Stimulated activated memory B cell treated with anti-CD40 and anti-IgM and Interleukin-4, amounts not matched to agents 10 μg/mL and 1 μg/mL and 100 μg/mL, for 72 hours (primary cell): Measurements from ENCODE around the gene ATAD3B.

Source experiments
- ATAC-seq: fragments of 150-1000 bp; cut with Tn5 transposase; 2 replicates; pipeline ENCODE4 v1.10.0; 2021
- H3K27ac Mint-ChIP-seq: one replicate; pipeline ENCODE4 v1.8.0; 2022; ENCODE audit warnings: mild to moderate bottlenecking, mixed read lengths
- H3K27me3 Mint-ChIP-seq: one replicate; pipeline ENCODE4 v1.8.0; 2022; ENCODE audit warnings: mixed read lengths
- H3K36me3 Mint-ChIP-seq: one replicate; pipeline ENCODE4 v1.8.0; 2022; ENCODE audit warnings: mixed read lengths
- H3K4me1 Mint-ChIP-seq: one replicate; pipeline ENCODE4 v1.8.0; 2022; ENCODE audit warnings: mixed read lengths
- H3K4me3 Mint-ChIP-seq: one replicate; pipeline ENCODE4 v1.8.0; 2022; ENCODE audit warnings: mild to moderate bottlenecking, moderate library complexity, mixed read lengths
- H3K9me3 Mint-ChIP-seq: one replicate; pipeline ENCODE4 v1.8.0; 2022; ENCODE audit warnings: mixed read lengths

ATAD3B gene

DNA sequence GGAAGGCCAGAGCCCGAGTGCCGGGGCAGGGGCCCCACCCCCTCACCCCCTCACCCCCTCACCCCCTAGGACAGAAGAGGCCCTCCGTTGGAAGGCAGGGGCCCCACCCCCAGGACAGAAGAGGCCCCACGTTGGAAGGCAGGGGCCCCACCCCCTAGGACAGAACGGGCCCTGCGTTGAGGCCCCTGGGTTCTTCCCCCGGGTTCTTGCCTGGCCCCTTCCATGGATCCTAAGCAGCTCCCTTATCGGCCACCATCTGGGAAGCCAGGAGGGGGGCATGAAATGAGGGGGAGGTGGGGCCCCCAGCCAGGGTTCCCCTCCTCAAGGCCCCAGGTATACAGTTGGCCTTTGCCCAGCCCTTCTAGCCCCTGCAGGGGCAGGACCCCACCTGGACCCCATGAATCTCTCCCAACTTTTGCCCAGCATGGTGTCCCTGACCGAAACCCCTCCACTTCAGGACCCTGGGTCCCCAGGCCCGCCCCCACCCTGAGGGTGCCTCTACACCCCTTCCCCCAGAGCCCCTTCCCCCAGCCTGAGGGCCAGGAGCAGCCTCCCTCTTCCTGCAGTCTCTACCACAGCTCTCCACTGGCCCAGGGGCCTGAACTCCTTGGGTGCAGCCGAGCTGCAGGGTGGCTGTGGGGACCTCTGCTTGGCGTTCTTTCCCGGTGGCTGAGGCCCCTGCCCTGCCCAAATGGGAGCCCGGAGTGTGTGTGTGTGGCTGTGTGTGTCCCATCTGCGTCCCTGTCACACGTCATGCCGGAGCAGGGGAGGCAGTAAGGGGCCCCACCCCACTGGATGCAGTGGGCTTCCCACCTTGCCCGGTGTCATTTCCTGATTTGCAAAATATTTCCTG lies 40.3 kb upstream of the ATAD3B start:
- Mint-ChIP-seq H3K4me3 (no peak overlapping the region), H3K9me3 (no peaks in the 10 kb centered on the region), H3K4me1 (peaks cover 20% of the 10 kb centered on the region), H3K27ac (no peak overlapping the region), H3K27me3 (peaks cover 83% of the 10 kb centered on the region), H3K36me3 (no peaks in the 10 kb centered on the region)
- ATAC-seq: no peak

DNA sequence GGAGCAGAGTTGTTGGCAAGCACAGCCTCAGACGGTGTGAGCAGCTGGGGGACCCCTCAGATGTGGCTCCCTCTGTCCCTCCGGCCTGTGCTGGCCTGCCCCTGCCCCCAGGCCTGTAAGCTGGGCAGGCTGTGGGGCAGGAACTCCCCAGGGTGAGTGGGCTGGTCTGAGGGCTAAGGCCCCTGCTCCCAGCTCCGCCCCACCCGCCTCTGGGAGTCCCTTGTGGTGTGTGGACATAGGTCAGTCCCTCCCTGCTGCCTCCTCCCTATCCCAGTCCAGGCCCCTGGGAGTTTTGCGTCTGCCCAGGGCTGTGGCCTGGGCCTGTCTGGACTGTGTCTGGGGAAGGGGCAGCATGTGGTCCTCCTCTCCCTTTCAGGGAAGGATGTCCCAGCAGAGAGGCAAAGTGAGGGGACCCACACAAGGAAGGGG lies 39.7 kb upstream of the ATAD3B start:
- no peaks in the 10 kb centered on the region for H3K36me3 Mint-ChIP-seq
- H3K4me1 Mint-ChIP-seq: peaks cover 20% of the 10 kb centered on the region
- no peak overlapping the region for H3K27ac Mint-ChIP-seq
- H3K9me3 Mint-ChIP-seq: no peaks in the 10 kb centered on the region
- no peak overlapping the region for H3K4me3 Mint-ChIP-seq
- ATAC-seq: no peak
- peaks cover 83% of the 10 kb centered on the region for H3K27me3 Mint-ChIP-seq

DNA sequence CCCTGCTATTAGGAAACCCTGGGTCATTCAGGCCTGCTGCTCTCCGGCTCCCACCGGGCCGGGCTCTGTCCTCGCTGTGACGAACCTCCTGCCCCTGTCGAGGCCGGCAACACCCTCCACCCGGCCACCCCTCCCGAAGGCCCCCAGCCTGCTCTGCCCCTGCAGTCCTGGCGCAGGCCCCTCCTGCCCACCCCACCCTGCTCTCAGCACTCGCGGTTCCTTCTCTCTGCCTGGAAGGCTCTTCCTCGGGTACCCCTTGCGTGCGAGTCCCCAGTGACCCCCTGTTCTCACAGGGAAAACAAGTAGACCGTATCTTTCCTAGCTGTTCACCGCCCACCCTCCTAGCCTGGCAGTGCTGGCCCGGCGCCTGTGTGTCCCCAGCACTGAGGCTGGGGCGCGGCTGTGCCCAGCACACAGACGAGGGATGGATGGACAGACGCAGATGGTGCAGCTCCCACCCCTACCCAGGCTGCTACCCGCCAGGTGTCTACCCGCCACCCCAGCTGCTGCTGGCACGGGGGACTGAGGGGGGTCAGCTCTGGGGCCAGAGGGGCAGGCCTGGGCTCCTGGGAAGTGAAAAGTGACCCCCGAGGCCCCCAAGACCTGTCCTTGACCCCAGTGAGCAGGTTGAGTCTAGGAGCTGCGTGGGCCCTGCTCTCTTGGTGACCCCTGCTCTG lies 39.2 kb upstream of the ATAD3B start:
- Mint-ChIP-seq H3K36me3 (no peaks in the 10 kb centered on the region), H3K4me3 (no peak overlapping the region), H3K27me3 (peaks cover 81% of the 10 kb centered on the region), H3K27ac (no peak overlapping the region), H3K9me3 (no peaks in the 10 kb centered on the region), H3K4me1 (peaks cover 20% of the 10 kb centered on the region)
- ATAC-seq: no peak

DNA sequence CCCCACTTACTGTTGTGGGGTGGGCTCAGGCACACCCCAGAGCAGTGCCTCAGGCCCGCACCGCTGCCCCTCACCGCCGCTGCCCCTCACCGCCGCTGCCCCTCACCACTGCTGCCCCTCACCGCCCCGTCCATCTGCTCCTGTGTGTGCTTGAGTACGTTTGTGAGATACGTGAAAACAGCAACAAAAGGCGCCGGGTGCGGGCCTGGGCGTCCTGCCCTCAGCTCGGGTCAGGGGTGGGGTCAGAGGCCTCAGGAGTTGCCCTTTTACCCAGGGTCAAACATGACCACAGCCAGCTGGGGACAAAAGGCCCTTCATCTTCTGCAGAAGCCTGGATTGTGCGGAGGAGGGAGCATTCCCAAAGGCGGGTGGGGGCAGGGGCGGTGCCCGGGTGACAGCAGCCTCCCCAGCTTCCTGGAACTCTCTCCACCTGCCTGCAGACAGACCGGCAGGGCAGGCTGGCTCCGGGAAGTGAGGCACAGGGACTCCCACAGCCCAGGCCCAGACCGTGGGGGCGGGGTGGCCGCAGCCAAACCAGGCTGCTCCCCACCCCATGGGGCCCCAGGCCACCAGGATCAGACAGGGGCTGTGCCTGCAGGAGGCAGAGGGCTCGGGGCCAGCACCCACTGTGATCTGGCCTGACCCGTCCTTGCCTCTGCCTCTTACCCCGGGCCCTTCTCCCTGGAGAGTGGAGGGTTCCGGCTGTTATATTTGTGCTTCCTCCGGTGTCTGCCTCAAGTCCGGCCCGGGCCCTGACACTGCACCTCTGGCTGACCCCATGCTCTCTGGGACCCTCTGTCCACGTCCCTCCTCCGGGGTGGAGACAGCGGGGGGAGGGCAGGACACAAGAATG lies 38.4 kb upstream of the ATAD3B start:
- Mint-ChIP-seq H3K4me3 (no peak overlapping the region), H3K36me3 (no peaks in the 10 kb centered on the region), H3K9me3 (no peaks in the 10 kb centered on the region), H3K4me1 (peaks cover 20% of the 10 kb centered on the region), H3K27ac (no peak overlapping the region), H3K27me3 (peaks cover 85% of the 10 kb centered on the region)
- peak; percentile 4 for ATAC-seq

DNA sequence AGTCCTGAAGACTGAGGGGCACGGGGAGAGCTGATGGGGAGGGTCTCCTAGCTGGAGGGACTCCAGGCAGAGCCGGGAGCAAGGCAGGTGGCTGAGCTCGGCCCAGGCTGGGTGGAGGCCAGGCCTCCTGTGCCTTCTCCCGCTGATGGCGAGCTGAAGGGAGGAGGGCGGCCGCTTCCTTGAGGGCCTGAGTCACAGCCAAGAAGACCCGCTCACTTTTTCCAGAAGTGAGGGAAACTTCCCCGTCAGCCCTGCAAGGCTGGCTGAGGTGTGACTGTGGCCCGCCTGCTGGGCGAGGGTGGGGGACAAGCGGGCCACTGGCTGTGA lies 37.8 kb upstream of the ATAD3B start:
- Mint-ChIP-seq H3K4me1 (peaks cover 20% of the 10 kb centered on the region), H3K27me3 (peaks cover 85% of the 10 kb centered on the region), H3K9me3 (no peaks in the 10 kb centered on the region), H3K27ac (no peak overlapping the region), H3K4me3 (no peak overlapping the region), H3K36me3 (no peaks in the 10 kb centered on the region)
- peak; percentile 1 for ATAC-seq

DNA sequence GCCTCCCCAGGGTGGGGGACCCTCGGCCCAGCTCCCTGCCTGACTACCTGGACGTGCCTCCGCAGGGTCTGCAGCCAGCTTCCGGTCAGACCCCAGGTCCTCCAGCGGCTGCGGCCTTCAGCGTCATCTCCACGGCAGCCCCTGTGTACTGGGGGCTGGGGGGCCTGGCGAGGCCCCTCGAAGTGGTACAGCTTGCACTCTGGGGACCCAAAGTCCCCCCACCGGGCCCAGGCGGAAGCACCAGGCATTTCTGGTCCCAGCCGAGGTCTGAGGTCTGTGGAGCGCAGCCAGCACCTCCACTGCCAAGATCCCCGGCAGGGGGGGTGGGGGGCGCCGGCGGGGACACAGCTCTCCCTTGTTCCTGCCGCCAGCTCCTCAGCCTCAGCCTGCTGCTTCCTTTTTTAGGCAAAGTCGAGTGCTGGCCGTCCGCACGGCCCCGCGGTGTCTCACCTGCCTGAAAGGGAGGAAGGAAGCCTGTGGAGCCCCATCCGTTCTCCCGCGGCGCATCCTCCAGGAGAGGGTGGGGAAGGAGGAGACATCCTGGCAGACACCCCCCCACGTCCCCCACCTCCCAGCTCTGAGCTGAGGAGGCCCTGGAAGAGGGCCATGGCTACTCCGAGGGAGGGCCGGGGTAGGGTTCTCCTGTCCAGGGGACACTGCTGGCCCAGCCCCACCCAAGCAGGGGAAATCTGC lies 37.3 kb upstream of the ATAD3B start:
- Mint-ChIP-seq H3K27me3 (peaks cover 85% of the 10 kb centered on the region), H3K9me3 (no peaks in the 10 kb centered on the region), H3K36me3 (no peaks in the 10 kb centered on the region), H3K4me1 (peaks cover 20% of the 10 kb centered on the region), H3K27ac (no peak overlapping the region), H3K4me3 (no peak overlapping the region)
- ATAC-seq: no peak

DNA sequence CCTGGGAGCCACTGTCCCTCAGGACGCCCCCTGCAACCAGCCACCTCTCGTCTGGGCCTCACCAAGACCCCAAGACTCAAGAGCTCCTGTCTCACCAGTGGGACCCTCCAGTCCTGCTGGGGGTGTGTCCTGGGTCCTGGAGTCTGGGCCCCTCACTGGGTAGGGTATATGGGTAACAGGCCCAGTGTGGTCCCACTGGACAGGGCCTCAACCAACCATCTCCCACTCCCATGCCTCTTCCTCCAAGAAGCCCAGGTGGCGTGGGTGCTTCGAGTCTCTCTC lies 36.8 kb upstream of the ATAD3B start:
- H3K4me3 Mint-ChIP-seq: peak overlapping the region; percentile 62
- no peaks in the 10 kb centered on the region for H3K9me3 Mint-ChIP-seq
- H3K27ac Mint-ChIP-seq: no peak overlapping the region
- H3K36me3 Mint-ChIP-seq: no peaks in the 10 kb centered on the region
- ATAC-seq: no peak
- peaks cover 80% of the 10 kb centered on the region for H3K27me3 Mint-ChIP-seq
- H3K4me1 Mint-ChIP-seq: peaks cover 20% of the 10 kb centered on the region

DNA sequence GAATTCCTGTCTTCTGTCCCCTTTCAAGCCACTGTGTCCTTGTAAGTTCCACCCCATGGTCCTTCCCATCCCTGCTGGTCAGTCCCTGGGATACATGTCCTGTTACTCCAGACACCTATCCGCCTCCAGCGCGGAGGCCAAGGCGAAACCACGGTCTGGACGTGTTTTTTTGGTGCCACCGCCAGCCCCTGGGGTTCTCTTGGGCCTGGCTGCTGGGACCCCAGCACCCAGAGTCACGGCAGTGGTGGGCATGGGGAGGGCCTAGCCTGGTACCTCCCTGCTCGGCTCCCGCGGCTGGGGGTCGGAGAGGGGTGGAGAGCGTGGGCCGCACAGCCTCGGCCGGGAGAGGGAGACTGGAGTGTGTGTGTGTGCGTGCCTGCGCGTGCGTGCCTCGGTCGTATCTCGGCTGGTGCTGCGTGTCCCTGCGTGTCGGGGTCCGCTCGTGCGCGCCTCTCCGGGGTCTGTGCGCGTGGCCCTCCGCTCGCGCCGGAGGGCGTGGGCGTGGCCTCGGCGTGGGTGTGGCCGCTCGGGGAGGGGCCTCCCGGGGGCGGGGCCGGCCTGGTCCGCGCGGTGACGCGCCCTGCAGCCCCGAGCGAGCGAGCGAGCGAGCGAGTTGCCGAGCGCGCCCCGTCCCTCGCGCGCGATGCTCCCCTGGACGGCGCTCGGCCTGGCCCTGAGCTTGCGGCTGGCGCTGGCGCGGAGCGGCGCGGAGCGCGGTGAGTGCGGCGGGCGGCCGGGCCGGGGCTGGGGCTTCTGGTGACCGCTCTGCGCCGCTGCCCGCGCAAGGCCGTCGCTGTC lies 36.3 kb upstream of the ATAD3B start, which contains the start of gene VWA1:
Gene VWA1, plus strand, starts transcription at position 585 of the 798 bp plus-strand sequence. Its CDS starts 59 bp downstream, at position 644.
- Mint-ChIP-seq H3K27me3 (peaks cover 76% of the 10 kb centered on the region), H3K36me3 (no peaks in the 10 kb centered on the region), H3K4me3 (peak within 1 kb of the TSS; percentile 62), H3K27ac (no peak within 1 kb of the TSS), H3K4me1 (peaks cover 20% of the 10 kb centered on the region), H3K9me3 (no peaks in the 10 kb centered on the region)
- ATAC-seq: peak; percentile 44

DNA sequence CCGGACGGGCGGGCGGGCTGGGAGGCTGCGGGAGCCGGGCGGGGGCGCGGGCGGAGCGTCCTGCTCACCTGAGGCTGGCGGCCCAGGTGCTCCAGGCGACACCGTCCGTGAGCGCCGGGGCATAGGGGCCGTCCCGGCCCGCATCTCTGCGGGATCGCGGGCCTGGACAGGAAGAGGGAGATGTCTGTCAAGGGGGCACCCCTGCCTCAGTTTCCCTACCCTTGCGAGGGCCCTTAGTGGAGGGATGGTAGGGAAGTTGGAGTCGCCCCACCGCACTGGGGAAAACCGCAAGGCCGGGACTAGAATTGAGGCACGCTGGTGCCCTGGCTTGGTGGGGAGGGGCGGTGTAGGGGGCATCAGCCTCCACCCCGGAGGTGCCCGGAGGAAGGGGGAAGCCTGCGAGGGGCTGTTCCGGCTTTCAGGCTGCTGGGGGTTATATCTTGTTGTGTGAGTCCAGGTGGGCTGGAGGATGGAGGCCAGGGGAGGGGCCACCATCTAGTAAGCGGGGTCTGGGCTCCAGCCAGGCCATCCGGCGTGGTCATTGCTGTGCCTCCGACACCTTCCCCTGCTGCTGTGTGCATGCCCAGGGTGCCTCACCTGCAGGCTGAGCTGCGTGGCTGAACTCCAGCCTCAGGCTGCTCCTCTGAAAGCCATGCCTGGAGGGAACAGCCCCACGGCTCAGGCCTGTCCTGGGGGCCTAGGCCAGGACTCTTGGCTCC lies 35.5 kb upstream of the ATAD3B start:
- ATAC-seq: no peak
- no peak overlapping the region for H3K27ac Mint-ChIP-seq
- H3K27me3 Mint-ChIP-seq: peaks cover 76% of the 10 kb centered on the region
- peaks cover 28% of the 10 kb centered on the region for H3K4me1 Mint-ChIP-seq
- no peaks in the 10 kb centered on the region for H3K36me3 Mint-ChIP-seq
- peak overlapping the region; percentile 15 for H3K4me3 Mint-ChIP-seq
- no peaks in the 10 kb centered on the region for H3K9me3 Mint-ChIP-seq

DNA sequence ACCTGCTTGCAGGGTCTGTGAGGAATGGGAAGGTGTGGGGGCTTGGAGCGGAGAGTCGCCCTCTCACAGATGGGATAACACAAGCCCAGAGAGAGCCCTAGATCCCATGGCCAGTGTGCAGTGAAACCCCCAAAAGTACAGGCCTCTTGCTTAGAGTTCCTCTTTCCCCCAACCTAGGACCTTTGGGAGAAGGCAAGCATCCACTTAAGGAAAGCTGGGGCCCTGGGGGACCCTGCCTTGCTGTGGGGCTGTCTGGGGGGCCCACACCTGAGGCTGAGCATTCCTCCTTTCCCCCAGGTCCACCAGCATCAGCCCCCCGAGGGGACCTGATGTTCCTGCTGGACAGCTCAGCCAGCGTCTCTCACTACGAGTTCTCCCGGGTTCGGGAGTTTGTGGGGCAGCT lies 34.9 kb upstream of the ATAD3B start:
- H3K4me3 Mint-ChIP-seq: no peak overlapping the region
- no peaks in the 10 kb centered on the region for H3K36me3 Mint-ChIP-seq
- peaks cover 74% of the 10 kb centered on the region for H3K27me3 Mint-ChIP-seq
- H3K9me3 Mint-ChIP-seq: no peaks in the 10 kb centered on the region
- H3K27ac Mint-ChIP-seq: no peak overlapping the region
- ATAC-seq: no peak
- H3K4me1 Mint-ChIP-seq: peaks cover 29% of the 10 kb centered on the region

DNA sequence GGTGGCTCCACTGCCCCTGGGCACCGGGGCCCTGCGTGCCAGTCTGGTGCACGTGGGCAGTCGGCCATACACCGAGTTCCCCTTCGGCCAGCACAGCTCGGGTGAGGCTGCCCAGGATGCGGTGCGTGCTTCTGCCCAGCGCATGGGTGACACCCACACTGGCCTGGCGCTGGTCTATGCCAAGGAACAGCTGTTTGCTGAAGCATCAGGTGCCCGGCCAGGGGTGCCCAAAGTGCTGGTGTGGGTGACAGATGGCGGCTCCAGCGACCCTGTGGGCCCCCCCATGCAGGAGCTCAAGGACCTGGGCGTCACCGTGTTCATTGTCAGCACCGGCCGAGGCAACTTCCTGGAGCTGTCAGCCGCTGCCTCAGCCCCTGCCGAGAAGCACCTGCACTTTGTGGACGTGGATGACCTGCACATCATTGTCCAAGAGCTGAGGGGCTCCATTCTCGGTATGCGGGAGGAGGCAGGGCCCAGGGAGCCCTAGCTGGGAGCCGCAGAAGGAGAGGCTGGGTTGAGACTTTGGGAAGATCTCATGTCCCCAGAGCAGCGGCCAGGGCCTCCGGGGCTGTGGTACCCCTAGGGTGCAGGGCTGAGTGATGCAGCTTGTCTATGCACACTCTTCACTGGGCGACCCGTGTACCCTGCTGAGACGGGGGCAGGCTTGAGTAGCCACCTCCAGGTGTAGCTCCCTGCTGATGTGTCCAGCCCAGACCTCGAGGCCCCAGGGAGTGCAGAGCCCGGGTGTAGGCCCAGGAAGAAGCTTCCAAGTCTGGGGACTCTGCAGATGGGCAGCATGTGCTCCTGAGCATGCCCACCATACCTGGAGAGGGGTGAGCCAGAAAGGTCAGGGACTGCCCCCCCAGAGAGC lies 34.3 kb upstream of the ATAD3B start:
- no peak overlapping the region for H3K27ac Mint-ChIP-seq
- H3K36me3 Mint-ChIP-seq: no peaks in the 10 kb centered on the region
- ATAC-seq: no peak
- H3K9me3 Mint-ChIP-seq: no peaks in the 10 kb centered on the region
- peaks cover 74% of the 10 kb centered on the region for H3K27me3 Mint-ChIP-seq
- H3K4me1 Mint-ChIP-seq: peaks cover 29% of the 10 kb centered on the region
- no peak overlapping the region for H3K4me3 Mint-ChIP-seq

DNA sequence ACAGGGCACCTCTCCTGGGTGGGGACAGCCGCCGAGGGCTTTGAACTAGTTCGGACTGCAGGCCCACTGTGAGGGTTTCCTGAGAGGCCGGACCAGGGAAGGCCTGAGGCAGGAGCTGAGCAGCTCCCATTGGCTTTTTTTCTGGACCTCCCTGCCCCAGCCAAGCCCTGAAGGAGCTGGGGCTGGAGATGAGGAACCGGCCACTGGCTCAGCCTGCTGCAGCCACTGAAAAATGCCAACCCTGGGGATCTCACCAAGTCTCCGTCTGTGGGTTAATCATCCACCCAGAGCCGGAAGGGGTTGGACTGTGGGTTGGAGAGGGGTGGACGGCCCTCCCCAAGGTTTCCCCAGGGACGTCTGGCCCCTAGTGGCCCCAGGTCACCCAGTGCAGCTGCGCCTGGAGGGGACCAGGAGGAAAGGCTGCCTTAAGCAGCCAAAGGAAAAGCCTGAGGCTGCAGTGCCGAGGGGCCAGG lies 33.6 kb upstream of the ATAD3B start:
- Mint-ChIP-seq H3K27ac (no peak overlapping the region), H3K27me3 (peaks cover 74% of the 10 kb centered on the region), H3K36me3 (no peaks in the 10 kb centered on the region), H3K9me3 (no peaks in the 10 kb centered on the region), H3K4me1 (peaks cover 29% of the 10 kb centered on the region), H3K4me3 (no peak overlapping the region)
- ATAC-seq: no peak
